HFF-Myc (cell line): ENCODE results near the gene PNPLA2.
A peak's percentile ranks its signal among the peaks of the same experiment; 100 is the strongest.

ENCODE experiments used
- DNase-seq: peaks from one replicate; pipeline ENCODE4 v3.0.0-alpha.2; 2011; ENCODE audit warnings: low read depth; ENCODE audit errors: extremely low read depth
- H3K4me3 ChIP-seq: replicated peaks from 2 replicates; pipeline ENCODE4 v1.5.1; 2011; ENCODE audit warnings: low read depth, mild to moderate bottlenecking, control low read depth, low read length
- CTCF ChIP-seq: IDR thresholded peaks from 2 replicates; pipeline ENCODE4 v1.5.1; 2012; ENCODE audit warnings: mild to moderate bottlenecking, low read depth, low read length, control low read depth; ENCODE audit errors: missing control alignments

Gene PNPLA2

DNA sequence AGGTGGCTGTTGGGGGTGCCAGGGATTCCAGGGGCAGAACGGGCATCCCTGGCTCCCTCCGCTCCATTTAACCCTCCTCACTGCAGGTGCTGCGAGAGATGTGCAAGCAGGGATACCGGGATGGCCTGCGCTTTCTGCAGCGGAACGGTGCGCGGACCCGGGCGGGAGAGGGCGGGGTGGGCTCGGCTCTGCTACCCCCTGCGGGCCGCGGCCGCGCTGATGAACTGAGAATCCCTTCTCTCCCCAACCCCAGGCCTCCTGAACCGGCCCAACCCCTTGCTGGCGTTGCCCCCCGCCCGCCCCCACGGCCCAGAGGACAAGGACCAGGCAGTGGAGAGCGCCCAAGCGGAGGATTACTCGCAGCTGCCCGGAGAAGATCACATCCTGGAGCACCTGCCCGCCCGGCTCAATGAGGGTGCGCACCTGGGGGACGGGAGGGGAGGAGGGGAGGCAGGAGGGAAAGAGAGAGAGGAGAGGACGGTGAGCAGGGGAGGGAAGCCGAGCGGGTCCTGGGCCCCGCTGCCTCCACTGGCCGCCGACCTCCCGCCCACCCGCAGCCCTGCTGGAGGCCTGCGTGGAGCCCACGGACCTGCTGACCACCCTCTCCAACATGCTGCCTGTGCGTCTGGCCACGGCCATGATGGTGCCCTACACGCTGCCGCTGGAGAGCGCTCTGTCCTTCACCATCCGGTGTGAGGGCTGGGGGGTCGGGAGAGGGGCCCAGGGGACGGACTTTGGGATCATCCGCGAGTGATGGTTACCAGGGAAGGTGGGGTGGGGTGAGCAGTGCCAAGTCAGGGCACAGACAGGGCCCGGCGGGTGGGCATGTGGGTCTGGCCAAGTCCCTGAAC is 5.0 kb downstream of the PNPLA2 start:
- DNase-seq, result no peak
- TF ChIP-seq CTCF, result no peak
- no peak overlapping the region for H3K4me3 ChIP-seq

DNA sequence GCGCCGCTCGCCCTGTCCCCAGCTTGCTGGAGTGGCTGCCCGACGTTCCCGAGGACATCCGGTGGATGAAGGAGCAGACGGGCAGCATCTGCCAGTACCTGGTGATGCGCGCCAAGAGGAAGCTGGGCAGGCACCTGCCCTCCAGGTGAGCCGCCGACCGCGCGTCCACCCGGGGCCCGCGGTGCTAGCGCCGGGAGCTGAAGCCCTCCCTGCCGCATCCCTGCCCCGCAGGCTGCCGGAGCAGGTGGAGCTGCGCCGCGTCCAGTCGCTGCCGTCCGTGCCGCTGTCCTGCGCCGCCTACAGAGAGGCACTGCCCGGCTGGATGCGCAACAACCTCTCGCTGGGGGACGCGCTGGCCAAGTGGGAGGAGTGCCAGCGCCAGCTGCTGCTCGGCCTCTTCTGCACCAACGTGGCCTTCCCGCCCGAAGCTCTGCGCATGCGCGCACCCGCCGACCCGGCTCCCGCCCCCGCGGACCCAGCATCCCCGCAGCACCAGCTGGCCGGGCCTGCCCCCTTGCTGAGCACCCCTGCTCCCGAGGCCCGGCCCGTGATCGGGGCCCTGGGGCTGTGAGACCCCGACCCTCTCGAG is 5.7 kb downstream of the PNPLA2 start:
- H3K4me3 ChIP-seq, result no peak overlapping the region

GRCh38 chr11:824942-825341 is 6.2 kb downstream of the PNPLA2 start:
- DNase-seq, result no peak
- H3K4me3 ChIP-seq, result no peak overlapping the region
- TF ChIP-seq CTCF, result no peak

More for the DNA sequence above, 5.7 kb downstream of the PNPLA2 start:
- DNase-seq, result no peak
- no peak for TF ChIP-seq CTCF

DNA sequence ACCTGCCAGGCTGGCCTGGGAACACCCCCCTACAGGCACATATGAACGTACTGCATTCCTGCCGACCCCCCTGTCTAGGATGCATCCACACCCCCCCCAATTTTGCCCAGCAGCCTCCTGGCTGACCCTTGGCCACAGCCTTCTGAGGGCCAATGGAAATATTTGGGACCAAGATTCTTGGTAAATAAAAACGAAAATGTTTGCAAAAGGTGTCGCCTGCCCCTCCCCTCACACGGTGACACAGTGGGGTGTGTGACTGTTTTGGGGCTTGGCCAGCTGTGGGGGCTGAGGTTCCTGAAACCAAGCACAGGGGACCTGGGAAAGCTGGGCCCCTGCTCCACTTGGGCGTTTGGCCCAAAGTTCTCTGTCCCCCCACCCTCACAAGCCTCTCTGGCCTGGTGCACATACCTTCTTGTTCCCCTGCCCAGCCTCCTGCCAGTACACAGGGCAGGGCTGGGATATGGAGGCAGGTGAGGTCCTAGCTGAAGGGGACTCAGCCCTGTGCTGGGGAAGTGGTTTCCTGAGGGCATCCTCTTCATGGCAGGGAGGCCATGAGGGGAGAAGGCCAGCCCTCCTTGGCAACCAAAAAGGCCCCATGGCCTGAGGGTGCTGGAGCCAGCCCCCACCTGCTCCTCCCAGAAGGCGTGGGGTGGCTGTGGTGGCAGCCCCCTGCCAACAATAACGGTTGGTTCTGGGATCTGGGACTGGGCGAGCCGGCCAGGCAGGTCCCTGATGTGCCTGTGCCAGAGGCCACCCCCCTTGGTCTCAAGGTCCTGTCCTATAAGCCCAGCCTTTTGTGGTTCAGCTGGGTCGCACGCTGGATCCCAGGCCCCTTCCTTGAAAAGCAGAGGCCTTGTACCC is 6.9 kb downstream of the PNPLA2 start:
- DNase-seq, result no peak
- no peak for TF ChIP-seq CTCF
- H3K4me3 ChIP-seq, result no peak overlapping the region

DNA sequence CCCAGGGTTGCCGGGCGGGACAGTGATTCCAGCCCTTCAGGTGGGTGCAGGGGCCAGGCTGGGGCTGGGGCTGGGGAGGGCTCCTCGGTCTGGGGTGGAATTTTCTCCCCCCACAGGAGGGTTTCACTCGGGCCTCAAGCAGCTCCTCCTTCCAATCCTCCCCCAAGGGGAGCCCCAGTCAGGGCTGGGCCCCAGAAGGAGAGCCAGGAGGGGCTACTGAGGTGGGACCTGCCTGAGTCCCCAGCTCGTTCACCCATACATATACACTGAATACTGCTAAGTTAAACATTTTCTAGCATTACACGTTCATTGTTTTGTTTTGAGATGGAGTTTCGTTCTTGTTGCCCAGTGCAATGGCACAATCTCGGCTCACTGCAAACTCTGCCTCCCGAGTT is 7.5 kb downstream of the PNPLA2 start:
- TF ChIP-seq CTCF, result no peak
- no peak overlapping the region for H3K4me3 ChIP-seq
- no peak for DNase-seq

GRCh38 chr11:826836-827145 is 8.1 kb downstream of the PNPLA2 start:
- H3K4me3 ChIP-seq, result 0 out of 2 replicates have a peak overlapping the region, but pooled peaks have one; percentile 7
- TF ChIP-seq CTCF, result no peak
- DNase-seq, result no peak
